Fibroblast of skin of right quadriceps (primary cell): ENCODE results near the gene SLC8A1.

Experiments used
- DNase-seq: peaks from one replicate; pipeline ENCODE4 v3.0.0-alpha.2; 2013

SLC8A1 gene

GRCh38 chr2:40348665-40349064 is 103.2 kb downstream of the SLC8A1 start:
- DNase-seq, result peak; percentile 93

- peak; percentile 52 for DNase-seq
Measured at GRCh38 chr2:40348038-40348437, 103.9 kb downstream of the SLC8A1 start.

- DNase-seq, result peak; percentile 69
Measured at GRCh38 chr2:40346535-40347354, 105.1 kb downstream of the SLC8A1 start.

- DNase-seq, result no peak
Measured at GRCh38 chr2:40344364-40344763, 107.5 kb downstream of the SLC8A1 start.

- DNase-seq, result peak; percentile 72
Measured at GRCh38 chr2:40343902-40344301, 108.0 kb downstream of the SLC8A1 start.

GRCh38 chr2:40341198-40341597 is 110.7 kb downstream of the SLC8A1 start:
- DNase-seq, result no peak

- no peak for DNase-seq
Measured at GRCh38 chr2:40339026-40339425, 112.9 kb downstream of the SLC8A1 start.

- peak; percentile 87 for DNase-seq
Measured at GRCh38 chr2:40332191-40332826, 119.6 kb downstream of the SLC8A1 start.

GRCh38 chr2:40330096-40330495 is 121.8 kb downstream of the SLC8A1 start:
- DNase-seq, result no peak

GRCh38 chr2:40329739-40330030 is 122.2 kb downstream of the SLC8A1 start:
- peak; percentile 46 for DNase-seq

GRCh38 chr2:40325116-40325515 is 126.8 kb downstream of the SLC8A1 start:
- DNase-seq, result no peak

- no peak for DNase-seq
Measured at GRCh38 chr2:40324656-40325055, 127.2 kb downstream of the SLC8A1 start.

GRCh38 chr2:40321822-40322221 is 130.1 kb downstream of the SLC8A1 start:
- DNase-seq, result peak; percentile 12

- no peak for DNase-seq
Measured at GRCh38 chr2:40321016-40321623, 130.8 kb downstream of the SLC8A1 start.

- no peak for DNase-seq
Measured at GRCh38 chr2:40318921-40319320, 133.0 kb downstream of the SLC8A1 start.

- peak; percentile 11 for DNase-seq
Measured at GRCh38 chr2:40317761-40318160, 134.1 kb downstream of the SLC8A1 start.

- peak; percentile 61 for DNase-seq
Measured at GRCh38 chr2:40317046-40317445, 134.8 kb downstream of the SLC8A1 start.

- no peak for DNase-seq
Measured at GRCh38 chr2:40316620-40317019, 135.3 kb downstream of the SLC8A1 start.

- peak; percentile 76 for DNase-seq
Measured at GRCh38 chr2:40315683-40316082, 136.2 kb downstream of the SLC8A1 start.

- no peak for DNase-seq
Measured at GRCh38 chr2:40311026-40311425, 140.9 kb downstream of the SLC8A1 start.

- no peak for DNase-seq
Measured at GRCh38 chr2:40310303-40310702, 141.6 kb downstream of the SLC8A1 start.

GRCh38 chr2:40304340-40304739 is 147.6 kb downstream of the SLC8A1 start:
- peak; percentile 47 for DNase-seq

- no peak for DNase-seq
Measured at GRCh38 chr2:40303746-40304145, 148.1 kb downstream of the SLC8A1 start.

- no peak for DNase-seq
Measured at GRCh38 chr2:40302751-40303325, 149.1 kb downstream of the SLC8A1 start.
